GM12892 (cell line): ENCODE measurements around the gene SYNGAP1.
"Not testable (repeated sequence)": the region's sequence is repeated elsewhere in the genome, so short reads cannot be mapped to it uniquely, and the experiment has no call there.

Source experiments
- DNase-seq: peaks from one replicate; pipeline ENCODE4 v3.0.0; 2011; ENCODE audit not compliant: insufficient read length
- FAIRE-seq: peaks from 2 replicates; lab custom pipeline; 2011; peaks lifted over from hg19 to GRCh38; lab: Jason Lieb, UNC
- POLR2A ChIP-seq: IDR thresholded peaks from 2 replicates; pipeline ENCODE4 v1.6.1; 2011; ENCODE audit warnings: low read depth, low read length, control low read depth
- POLR2AphosphoS5 ChIP-seq: IDR thresholded peaks from 2 replicates; pipeline ENCODE4 v1.6.1; 2011; ENCODE audit warnings: low read depth, low read length, control low read depth
- TAF1 ChIP-seq: IDR thresholded peaks from 2 replicates; pipeline ENCODE4 v1.6.1; 2011; ENCODE audit warnings: low read depth, mild to moderate bottlenecking, control low read depth, low read length, borderline replicate concordance

SYNGAP1 gene

GRCh38 chr6:33390767-33391277 is 29.0 kb upstream of the SYNGAP1 start:
- FAIRE-seq (peak; percentile 27), DNase-seq (no peak)
- TF ChIP-seq POLR2AphosphoS5, result no peak

- TF ChIP-seq POLR2A (no peak), POLR2AphosphoS5 (no peak), TAF1 (no peak)
- FAIRE-seq (peak; percentile 99), DNase-seq (peak; percentile 91)
Measured at GRCh38 chr6:33391278-33391921, 28.5 kb upstream of the SYNGAP1 start, which contains the start of gene KIFC1. TSS of gene KIFC1 (plus strand) at chr6:33391823. CDS start at chr6:33391986, 163 bp downstream.

DNA sequence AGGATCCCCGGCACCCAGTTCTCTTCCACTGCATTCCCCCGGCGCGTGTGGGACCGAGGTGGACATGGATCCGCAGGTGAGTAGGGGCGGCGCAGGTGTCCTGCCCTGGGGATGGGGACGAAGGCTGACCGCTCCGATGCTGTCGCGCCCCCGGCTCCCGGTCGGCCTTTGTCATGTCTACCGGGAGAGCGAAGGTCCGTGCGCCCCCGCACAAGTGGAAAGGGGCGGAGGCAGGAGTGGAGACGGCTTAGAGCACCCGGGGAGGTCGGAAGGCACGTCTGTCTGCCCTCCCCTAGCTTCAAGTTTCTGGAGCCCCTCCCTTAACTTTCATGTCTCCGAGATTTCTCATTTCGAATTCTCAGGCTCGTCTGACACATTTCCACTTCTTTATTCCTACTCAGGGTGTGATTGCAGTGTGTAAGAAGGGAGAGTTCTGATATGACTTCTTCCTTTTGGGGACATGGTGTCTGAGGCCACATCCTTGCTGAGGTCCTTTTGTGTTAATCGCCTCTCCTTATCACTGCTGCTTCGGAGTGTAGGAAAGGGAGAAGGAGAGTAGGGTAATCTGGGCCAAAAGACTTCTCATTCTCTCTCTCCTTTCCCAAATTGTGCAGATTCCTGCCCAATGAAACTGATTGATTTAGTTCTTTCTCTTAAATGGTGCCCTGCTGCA is 27.8 kb upstream of the SYNGAP1 start:
- DNase-seq, result no peak

DNA sequence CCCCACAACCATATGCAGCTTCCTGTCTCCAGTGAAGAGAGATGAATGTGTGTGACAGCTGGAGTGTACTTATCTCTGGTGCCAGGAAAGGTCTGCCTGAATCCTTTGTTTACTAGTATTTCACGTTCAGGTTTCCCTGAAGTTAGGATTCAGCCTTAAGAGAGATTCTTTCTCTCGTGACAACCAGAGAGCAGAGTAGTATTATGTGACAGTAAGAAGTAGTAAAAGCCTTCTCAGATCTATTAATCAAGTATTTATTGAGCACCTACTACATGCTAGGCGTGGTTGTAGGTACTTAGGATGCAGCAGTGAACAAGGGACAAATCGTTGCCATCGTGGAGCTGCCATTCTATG is 27.3 kb upstream of the SYNGAP1 start:
- FAIRE-seq (no peak), DNase-seq (no peak)
- no peak for TF ChIP-seq POLR2AphosphoS5
- no peak for TF ChIP-seq TAF1
- TF ChIP-seq POLR2A, result no peak

More for the DNA sequence above, 27.8 kb upstream of the SYNGAP1 start:
- FAIRE-seq, result no peak
- TF ChIP-seq POLR2AphosphoS5, result peak; percentile 16; the same call in 1 of the 2 replicates
- no peak for TF ChIP-seq POLR2A
- 0 out of 2 replicates have a peak, but pooled peaks have one; percentile 6 for TF ChIP-seq TAF1

DNA sequence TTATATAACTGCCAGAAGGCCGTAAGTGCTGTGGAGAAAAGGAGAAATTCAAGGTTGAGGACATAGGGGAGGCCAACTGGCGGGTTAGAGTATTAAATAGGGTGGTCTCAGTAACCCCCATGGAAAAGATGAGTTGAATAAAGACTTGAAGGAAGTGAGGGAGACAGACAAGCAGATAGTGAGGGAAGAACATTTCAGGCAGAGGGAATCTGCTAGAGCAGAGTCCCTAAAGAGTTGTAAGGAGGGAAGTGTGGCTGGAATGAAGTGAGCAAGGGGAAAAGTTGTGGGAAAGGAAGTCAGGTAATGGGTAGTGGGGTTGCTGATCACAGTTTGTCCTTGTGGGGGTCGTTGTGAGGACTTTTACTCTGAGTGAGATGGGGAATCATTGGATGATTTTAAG is 26.9 kb upstream of the SYNGAP1 start:
- DNase-seq, result no peak
- TF ChIP-seq TAF1 (no peak), POLR2AphosphoS5 (no peak), POLR2A (no peak)
- no peak for FAIRE-seq

DNA sequence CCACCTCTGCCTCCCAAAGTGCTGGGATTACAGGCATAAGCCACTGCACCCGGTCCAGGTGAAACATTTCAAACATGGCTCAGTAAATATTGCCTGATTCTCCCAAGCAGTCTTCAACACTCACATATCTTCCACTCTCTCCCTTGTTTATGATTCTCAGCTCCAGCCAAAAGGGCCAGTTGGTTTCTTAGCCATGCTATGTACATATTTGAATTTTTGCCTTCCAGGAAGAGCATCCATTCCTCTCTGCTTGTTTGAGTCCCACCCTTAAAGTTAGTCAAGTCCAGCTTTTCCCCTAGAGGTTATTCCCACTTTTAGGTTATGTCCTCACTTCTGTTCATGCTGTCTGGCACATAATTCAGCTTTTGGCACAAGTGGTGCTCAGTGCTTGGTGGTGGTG is 22.3 kb upstream of the SYNGAP1 start:
- DNase-seq, result no peak
- no peak for FAIRE-seq
- no peak for TF ChIP-seq POLR2AphosphoS5
- TF ChIP-seq TAF1, result no peak
- TF ChIP-seq POLR2A, result no peak

GRCh38 chr6:33398601-33399000 is 21.3 kb upstream of the SYNGAP1 start:
- not testable (repeated sequence) for FAIRE-seq, DNase-seq

- DNase-seq, FAIRE-seq: not testable (repeated sequence)
Measured at GRCh38 chr6:33399881-33400280, 20.0 kb upstream of the SYNGAP1 start.

DNA sequence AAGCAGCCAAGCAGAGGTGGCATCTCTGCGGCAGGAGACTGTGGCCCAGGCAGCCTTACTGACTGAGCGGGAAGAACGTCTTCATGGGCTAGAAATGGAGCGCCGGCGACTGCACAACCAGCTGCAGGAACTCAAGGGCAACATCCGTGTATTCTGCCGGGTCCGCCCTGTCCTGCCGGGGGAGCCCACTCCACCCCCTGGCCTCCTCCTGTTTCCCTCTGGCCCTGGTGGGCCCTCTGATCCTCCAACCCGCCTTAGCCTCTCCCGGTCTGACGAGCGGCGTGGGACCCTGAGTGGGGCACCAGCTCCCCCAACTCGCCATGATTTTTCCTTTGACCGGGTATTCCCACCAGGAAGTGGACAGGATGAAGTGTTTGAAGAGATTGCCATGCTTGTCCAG is 15.0 kb upstream of the SYNGAP1 start:
- TF ChIP-seq TAF1 (no peak), POLR2A (no peak), POLR2AphosphoS5 (no peak)
- no peak for DNase-seq
- no peak for FAIRE-seq

- TF ChIP-seq POLR2A (no peak), POLR2AphosphoS5 (no peak; the same call in 1 of the 2 replicates), TAF1 (no peak)
- FAIRE-seq (no peak), DNase-seq (no peak)
Measured at GRCh38 chr6:33405386-33405940, 14.4 kb upstream of the SYNGAP1 start.

GRCh38 chr6:33406126-33406525 is 13.7 kb upstream of the SYNGAP1 start:
- no peak for TF ChIP-seq POLR2A
- TF ChIP-seq TAF1, result no peak
- TF ChIP-seq POLR2AphosphoS5, result no peak; the same call in 1 of the 2 replicates
- no peak for DNase-seq
- no peak for FAIRE-seq

DNA sequence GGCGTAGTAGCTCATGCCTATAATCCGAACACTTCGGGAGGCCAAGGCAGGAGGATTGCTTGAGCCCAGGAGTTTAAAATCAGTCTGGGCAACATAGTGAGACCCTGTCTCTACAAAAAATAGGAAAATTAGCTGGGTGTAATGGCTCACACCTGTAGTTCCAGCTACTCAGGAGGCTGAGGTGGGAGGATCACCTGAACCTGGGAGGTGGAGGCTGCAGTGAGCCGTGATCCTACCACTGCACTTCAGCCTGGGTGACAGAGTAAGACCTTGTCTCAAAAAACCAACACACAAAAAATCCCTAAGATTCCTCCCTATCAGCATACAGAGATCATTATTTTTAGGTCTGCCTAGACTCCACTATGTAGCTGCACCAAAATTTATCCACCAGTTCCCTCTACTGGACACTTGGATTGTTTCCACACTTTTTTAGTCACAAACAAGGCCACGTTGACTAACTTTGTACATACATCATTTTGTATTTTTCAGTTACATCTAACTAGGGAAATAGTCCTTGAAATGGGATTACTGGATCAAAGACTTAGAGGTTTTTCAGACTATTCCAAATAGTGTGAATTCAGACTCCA is 12.6 kb upstream of the SYNGAP1 start:
- FAIRE-seq, result no peak
- no peak for DNase-seq
- TF ChIP-seq POLR2A, result no peak
- TF ChIP-seq TAF1, result no peak
- no peak for TF ChIP-seq POLR2AphosphoS5
